Uterus (tissue), 4 donors: ENCODE measurements around the gene CTNND2. TPM values are rescaled to one million over a fixed set of nuclear protein-coding genes. Genes with fewer than 3 reads are reported as not detected.
A peak's percentile ranks its signal among the peaks of the same experiment; 100 is the strongest.

Experiments
- DNase-seq, 2 donors: peaks; one replicate each; pipeline ENCODE4 v3.0.0-alpha.2; 2019 to 2020
- H3K27ac ChIP-seq, 2 donors: fragments of 200-600 bp; sonication (generic); 1 replicate in 1 of 2; 2 replicates in 1 of 2; pipeline ENCODE4 v1.5.1; 2016 to 2018
- H3K27me3 ChIP-seq, 2 donors: fragments of 200-600 bp; sonication (generic); one replicate each; pipeline ENCODE4 v1.5.1; 2018 to 2019; ENCODE audit warnings: control low read depth in 1 of 2
- H3K36me3 ChIP-seq, 2 donors: fragments of 200-600 bp; sonication (generic); one replicate each; pipeline ENCODE4 v1.5.1; 2019; ENCODE audit warnings: control low read depth in 1 of 2
- H3K4me1 ChIP-seq, 2 donors: fragments of 200-600 bp; sonication (generic); one replicate each; pipeline ENCODE4 v1.5.1; 2018 to 2019; ENCODE audit warnings: control low read depth in 1 of 2
- H3K4me3 ChIP-seq, 2 donors: fragments of 200-600 bp; sonication (generic); 1 replicate in 1 of 2; 2 replicates in 1 of 2; pipeline ENCODE4 v1.5.1; 2018 to 2019; ENCODE audit warnings: mild to moderate bottlenecking in 1 of 2
- H3K9me3 ChIP-seq, 2 donors: fragments of 200-600 bp; sonication (generic); one replicate each; pipeline ENCODE4 v1.5.1; 2019; ENCODE audit warnings: control low read depth in 1 of 2
- CTCF ChIP-seq, 4 experiments: fragments of 200-600 bp in 2 of 4; fragments of 450-650 bp in 2 of 4; sonication (generic) in 2 of 4; IDR thresholded peaks; one replicate each; pipeline ENCODE4 v1.5.1; 2016 to 2019; ENCODE audit warnings: antibody characterized with exemption in 4 of 4, mild to moderate bottlenecking in 2 of 4, moderate library complexity in 1 of 4
- POLR2A ChIP-seq, 2 donors: fragments of 450-650 bp; IDR thresholded peaks; one replicate each; pipeline ENCODE4 v1.6.1; 2016; ENCODE audit warnings: antibody characterized with exemption in 2 of 2, mild to moderate bottlenecking in 1 of 2, moderate library complexity in 1 of 2
- intact Hi-C: fragments of 100-400 bp; cut with DNase I; formaldehyde crosslinking; loops from one replicate; pipeline ENCODE4 v1.15.1; 2023; ENCODE audit warnings: low total_unique reads
- total RNA-seq, 4 donors: library from RNA; depleted of rRNA in 3 of 4; stranded (reverse); fragments of >200 nt in 3 of 4; gene quantifications; one replicate each; pipeline versions ENCODE4 v1.1.0 to v1.2.4, GENCODE V29; 2014 to 2023
- donor health status: DM: yes; HTN: yes; CAD: no.

Gene CTNND2
- total RNA-seq, 4 donors from 2014 or later: 0.49 to 1.2 TPM; not detected in 2

- H3K36me3 ChIP-seq: no peaks in the 10 kb centered on the region
- H3K9me3 ChIP-seq: no peaks in the 10 kb centered on the region
- intact Hi-C loops: no loop called here
- no peak for DNase-seq
- no peak overlapping the region for H3K4me3 ChIP-seq
- H3K27me3 ChIP-seq: no peaks in the 10 kb centered on the region
- no peaks in the 10 kb centered on the region for H3K4me1 ChIP-seq
- TF ChIP-seq POLR2A (IDR thresholded peaks at IDR 0.05): no peak
- TF ChIP-seq CTCF (IDR thresholded peaks at IDR 0.05): no peak
- H3K27ac ChIP-seq: no peak overlapping the region
These were observed 915.6 kb downstream of the CTNND2 start for GRCh38 chr5:10988622-10989021.

DNA sequence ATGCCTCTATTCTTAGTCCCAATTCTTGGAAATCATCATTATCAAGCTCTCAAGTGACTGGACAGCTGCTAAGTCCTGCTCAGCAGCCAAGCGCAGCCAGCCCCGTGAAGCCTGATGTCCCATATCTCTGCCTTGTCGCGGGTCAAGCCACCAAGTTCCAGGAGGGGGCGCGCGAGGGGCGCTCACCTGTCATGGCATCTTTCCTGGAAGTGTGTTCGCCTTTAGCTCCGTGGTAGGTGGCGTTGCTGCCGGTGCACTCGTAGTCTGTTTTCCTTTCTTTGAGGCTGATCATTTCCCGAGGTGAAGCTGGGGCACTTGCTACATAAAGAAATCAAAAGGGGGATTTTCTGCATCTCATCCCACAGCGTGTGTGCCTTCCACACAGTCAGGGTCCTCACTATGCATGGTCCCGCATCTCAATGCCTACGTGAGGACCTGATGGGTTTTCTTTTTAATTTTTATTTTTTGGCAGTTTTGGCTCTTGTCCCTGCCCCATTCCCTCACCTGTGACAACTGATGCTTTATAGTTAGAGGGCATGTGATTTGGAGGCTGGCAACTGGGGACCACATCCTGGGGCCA, 916.2 kb downstream of the CTNND2 start:
- Histone ChIP-seq H3K27ac (no peak overlapping the region), H3K27me3 (no peaks in the 10 kb centered on the region), H3K4me3 (no peak overlapping the region), H3K36me3 (no peaks in the 10 kb centered on the region), H3K9me3 (no peaks in the 10 kb centered on the region), H3K4me1 (no peaks in the 10 kb centered on the region)
- peak in 1 of 2 donors; percentile 16 for DNase-seq
- TF ChIP-seq CTCF (IDR thresholded peaks at IDR 0.05): peak; percentile 19 to 39 (median 30)
- no peak for TF ChIP-seq POLR2A (IDR thresholded peaks at IDR 0.05)
- intact Hi-C loops: no loop called here

DNA sequence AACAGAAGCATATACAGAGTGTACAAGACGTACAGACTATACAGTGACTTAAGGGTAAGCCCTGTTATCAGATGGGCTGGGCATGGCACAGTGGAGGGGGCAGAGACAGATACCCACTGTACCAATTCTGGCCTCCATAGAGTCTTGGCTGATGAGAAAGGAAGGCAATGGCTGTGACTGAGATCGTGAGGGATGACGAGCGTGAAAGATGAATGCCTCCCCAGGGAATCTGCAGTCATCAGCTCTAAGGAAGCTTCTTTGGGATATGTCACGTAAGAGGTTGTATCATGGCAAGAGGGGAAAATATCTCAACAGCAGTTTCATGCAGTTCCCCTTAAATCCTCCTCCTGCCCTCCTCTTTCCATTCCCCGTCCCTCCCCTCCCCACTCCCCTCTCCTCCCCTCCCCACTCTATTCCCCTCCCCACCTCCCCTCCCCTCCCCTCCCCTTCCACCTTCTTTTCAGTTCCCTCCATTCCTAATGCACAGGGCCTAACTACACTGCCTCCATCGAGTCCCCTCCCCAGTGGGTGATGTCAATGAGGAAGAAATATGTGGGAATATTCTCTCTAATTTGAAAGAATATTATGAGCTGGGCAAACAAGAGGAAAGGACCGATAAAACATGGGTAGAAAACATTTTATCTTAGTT, 916.8 kb downstream of the CTNND2 start:
- H3K4me3 ChIP-seq: no peak overlapping the region
- intact Hi-C loops: no loop called here
- no peaks in the 10 kb centered on the region for H3K9me3 ChIP-seq
- H3K36me3 ChIP-seq: no peaks in the 10 kb centered on the region
- H3K27me3 ChIP-seq: no peaks in the 10 kb centered on the region
- DNase-seq: no peak
- TF ChIP-seq CTCF (IDR thresholded peaks at IDR 0.05): no peak
- no peak for TF ChIP-seq POLR2A (IDR thresholded peaks at IDR 0.05)
- H3K4me1 ChIP-seq: no peaks in the 10 kb centered on the region
- H3K27ac ChIP-seq: no peak overlapping the region

DNA sequence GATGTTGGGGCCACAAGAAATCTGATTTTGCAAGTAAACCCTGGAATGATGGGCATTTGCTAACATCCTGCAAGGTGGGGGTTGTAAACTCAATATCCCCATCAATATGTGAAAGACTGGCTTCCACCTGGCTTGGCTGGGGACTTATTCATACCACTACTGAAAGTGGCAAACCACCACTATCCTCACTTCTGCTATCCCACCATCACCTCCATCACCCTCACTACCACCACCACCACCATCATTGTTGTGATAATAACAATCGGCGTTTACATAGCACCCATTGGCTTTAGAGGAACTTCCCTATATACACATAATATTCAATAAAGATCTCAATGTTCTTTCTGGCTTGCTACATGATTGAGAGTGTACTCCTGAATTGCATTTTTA, 918.5 kb downstream of the CTNND2 start:
- no peaks in the 10 kb centered on the region for H3K36me3 ChIP-seq
- no peak for TF ChIP-seq POLR2A (IDR thresholded peaks at IDR 0.05)
- TF ChIP-seq CTCF (IDR thresholded peaks at IDR 0.05): no peak
- intact Hi-C loops: no loop called here
- no peaks in the 10 kb centered on the region for H3K27me3 ChIP-seq
- H3K4me1 ChIP-seq: no peaks in the 10 kb centered on the region
- no peak overlapping the region for H3K4me3 ChIP-seq
- H3K27ac ChIP-seq: no peak overlapping the region
- DNase-seq: no peak
- H3K9me3 ChIP-seq: no peaks in the 10 kb centered on the region

DNA sequence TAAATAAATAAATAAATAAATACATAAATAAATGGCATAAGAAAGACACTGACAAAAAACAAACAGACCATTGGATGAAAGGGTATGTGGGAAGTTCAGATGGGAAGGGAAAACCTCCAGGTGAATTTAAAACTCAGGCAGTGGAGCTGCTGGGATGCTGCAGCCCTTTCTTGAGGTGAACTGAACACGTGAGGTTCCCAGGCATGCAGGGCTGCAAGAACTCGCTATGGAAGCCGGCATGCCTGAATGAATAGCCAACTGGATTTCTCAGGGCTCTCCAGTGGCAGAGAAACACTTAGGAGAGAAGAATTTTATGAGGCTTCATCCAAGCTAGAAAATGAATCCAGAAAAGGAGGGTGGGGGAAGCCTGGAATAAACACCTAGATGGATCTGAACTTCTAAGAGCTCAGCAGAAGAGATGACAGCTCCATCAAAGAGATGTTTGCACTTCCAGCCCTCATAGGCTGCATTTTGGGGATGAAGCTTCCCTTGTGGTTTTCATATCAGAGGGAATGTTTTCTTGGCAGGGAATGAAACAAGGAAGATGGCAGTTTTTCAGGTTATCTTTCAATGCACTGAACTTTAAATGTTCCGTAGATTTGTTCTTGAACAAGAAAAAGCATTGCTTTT, 919.0 kb downstream of the CTNND2 start:
- Histone ChIP-seq H3K4me3 (no peak overlapping the region), H3K36me3 (no peaks in the 10 kb centered on the region), H3K27ac (no peak overlapping the region), H3K27me3 (no peaks in the 10 kb centered on the region), H3K4me1 (no peaks in the 10 kb centered on the region), H3K9me3 (no peaks in the 10 kb centered on the region)
- intact Hi-C loops: no loop called here
- TF ChIP-seq POLR2A (IDR thresholded peaks at IDR 0.05) (no peak), CTCF (IDR thresholded peaks at IDR 0.05) (no peak)
- DNase-seq: no peak
